Hepatic stellate cell (primary cell): ENCODE data around the gene FAM221A.
"Not testable (repeated sequence)": the region's sequence is repeated elsewhere in the genome, so short reads cannot be mapped to it uniquely, and the experiment has no call there.

Experiments used
- DNase-seq: peaks from one replicate; pipeline ENCODE4 v3.0.0; 2011; ENCODE audit warnings: low spot score

Gene FAM221A

GRCh38 chr7:23709081-23709750 lies 29.2 kb downstream of the FAM221A start:
- DNase-seq: no peak

- DNase-seq: no peak
These were observed 30.0 kb downstream of the FAM221A start, which contains the start of gene STK31 for GRCh38 chr7:23710000-23710399. TSS of gene STK31 (plus strand) at chr7:23710219. CDS start at chr7:23710286, 67 bp downstream.

GRCh38 chr7:23712368-23713284 lies 32.6 kb downstream of the FAM221A start:
- peak; percentile 55 for DNase-seq

GRCh38 chr7:23713285-23714149 lies 33.5 kb downstream of the FAM221A start:
- DNase-seq: peak; percentile 11

GRCh38 chr7:23714150-23714464 lies 34.1 kb downstream of the FAM221A start:
- no peak for DNase-seq

GRCh38 chr7:23714579-23714978 lies 34.6 kb downstream of the FAM221A start:
- no peak for DNase-seq

GRCh38 chr7:23715099-23715498 lies 35.1 kb downstream of the FAM221A start:
- DNase-seq: no peak

- DNase-seq: no peak
These were observed 37.8 kb downstream of the FAM221A start for GRCh38 chr7:23717788-23718187.

- DNase-seq: no peak
These were observed 41.5 kb downstream of the FAM221A start for GRCh38 chr7:23721456-23721855.

- DNase-seq: not testable (repeated sequence)
These were observed 42.7 kb downstream of the FAM221A start for GRCh38 chr7:23722587-23723216.

GRCh38 chr7:23724113-23724512 lies 44.1 kb downstream of the FAM221A start:
- DNase-seq: not testable (repeated sequence)

- DNase-seq: no peak
These were observed 62.1 kb downstream of the FAM221A start for GRCh38 chr7:23742051-23742450.

GRCh38 chr7:23743226-23743625 lies 63.2 kb downstream of the FAM221A start:
- no peak for DNase-seq

- no peak for DNase-seq
These were observed 66.6 kb downstream of the FAM221A start for GRCh38 chr7:23746629-23747028.

GRCh38 chr7:23751852-23752251 lies 71.9 kb downstream of the FAM221A start:
- no peak for DNase-seq
